HG02571 (cell line): ENCODE results near the gene DUSP16.
"Not testable (repeated sequence)": the region's sequence is repeated elsewhere in the genome, so short reads cannot be mapped to it uniquely, and the experiment has no call there.

Experiments
- ATAC-seq: cut with Tn5 transposase; IDR thresholded peaks from one replicate; pipeline ENCODE4 v1.9.1; 2021; ENCODE audit warnings: mild to moderate bottlenecking, moderate library complexity; ENCODE audit not compliant: unreplicated experiment

Gene DUSP16

GRCh38 chr12:12562585-12563261, at the start of gene DUSP16:
DUSP16 (minus strand) TSS chr12:12562863; CDS start chr12:12521098, 41,765 bp downstream.
- ATAC-seq: peak; percentile 65

GRCh38 chr12:12612358-12612757, 49.7 kb upstream of the DUSP16 start:
- no peak for ATAC-seq

GRCh38 chr12:12611512-12612306, 49.0 kb upstream of the DUSP16 start, which contains the start of gene CREBL2:
CREBL2 (plus strand) TSS chr12:12611876; CDS start chr12:12612173, 297 bp downstream.
- ATAC-seq: peak; percentile 69

DNA sequence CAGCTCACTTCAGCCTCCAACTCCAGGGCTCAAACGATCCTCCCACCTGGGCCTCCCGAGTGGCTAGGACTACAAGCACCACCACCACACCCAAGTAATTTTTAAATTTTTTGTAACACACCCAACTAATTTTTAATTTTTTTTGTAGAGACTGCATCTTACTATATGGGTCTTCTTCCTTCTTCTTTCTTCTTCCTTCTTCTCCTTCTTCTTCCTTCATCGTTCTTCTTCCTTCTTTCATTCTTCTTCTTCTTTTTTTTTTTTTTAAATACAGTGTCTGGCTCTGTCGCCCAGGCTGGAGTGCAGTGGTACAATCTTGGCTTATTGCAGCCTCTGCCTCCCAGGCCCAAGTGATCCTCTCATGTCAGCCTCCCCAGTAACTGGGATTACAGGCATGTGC, 48.0 kb upstream of the DUSP16 start:
- ATAC-seq: no peak

GRCh38 chr12:12609692-12610091, 47.0 kb upstream of the DUSP16 start:
- no peak for ATAC-seq

GRCh38 chr12:12608557-12608957, 45.9 kb upstream of the DUSP16 start:
- no peak for ATAC-seq

GRCh38 chr12:12606781-12607589, 44.3 kb upstream of the DUSP16 start:
- ATAC-seq: peak; percentile 44

DNA sequence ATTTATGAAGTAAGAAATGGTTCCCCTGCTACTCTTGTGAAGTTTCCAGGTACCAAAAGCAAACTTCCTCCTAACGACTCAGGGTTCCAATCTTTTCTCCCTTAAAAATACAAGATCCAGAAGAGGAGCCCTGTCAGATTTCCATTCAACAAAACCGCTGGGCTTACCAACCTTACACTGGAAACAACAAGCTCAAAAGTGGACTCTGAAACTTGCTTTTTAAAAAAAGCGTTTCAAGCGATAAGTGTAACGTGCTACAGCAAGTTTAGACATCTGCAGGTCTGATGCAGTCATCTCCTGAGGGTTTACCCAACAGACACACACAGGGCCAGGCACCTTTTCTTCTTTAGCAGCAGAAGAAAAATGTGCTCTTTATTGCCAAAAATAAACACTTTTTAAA, 42.1 kb upstream of the DUSP16 start:
- ATAC-seq: no peak

- no peak for ATAC-seq
These were observed 38.0 kb upstream of the DUSP16 start for GRCh38 chr12:12600659-12601058.

GRCh38 chr12:12599750-12600643, 37.3 kb upstream of the DUSP16 start:
- ATAC-seq: no peak

GRCh38 chr12:12598864-12599263, 36.2 kb upstream of the DUSP16 start:
- ATAC-seq: no peak

DNA sequence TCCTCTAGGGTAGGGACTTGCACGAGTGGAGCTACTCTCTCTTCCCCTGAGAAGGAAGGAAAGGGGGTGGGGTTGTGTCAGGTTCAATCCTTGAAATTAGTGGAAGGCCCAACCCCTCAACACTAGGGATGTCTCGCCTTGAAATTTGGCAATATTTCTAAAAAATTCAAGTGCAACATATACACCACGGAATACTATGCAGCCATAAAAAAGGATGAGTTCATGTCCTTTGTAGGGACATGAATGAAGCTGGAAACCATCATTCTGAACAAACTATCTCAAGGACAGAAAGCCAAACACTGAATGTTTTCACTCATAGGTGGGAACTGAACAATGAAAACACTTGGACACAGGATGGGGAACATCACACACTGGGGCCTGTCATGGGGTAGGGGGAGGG, 33.9 kb upstream of the DUSP16 start:
- not testable (repeated sequence) for ATAC-seq

DNA sequence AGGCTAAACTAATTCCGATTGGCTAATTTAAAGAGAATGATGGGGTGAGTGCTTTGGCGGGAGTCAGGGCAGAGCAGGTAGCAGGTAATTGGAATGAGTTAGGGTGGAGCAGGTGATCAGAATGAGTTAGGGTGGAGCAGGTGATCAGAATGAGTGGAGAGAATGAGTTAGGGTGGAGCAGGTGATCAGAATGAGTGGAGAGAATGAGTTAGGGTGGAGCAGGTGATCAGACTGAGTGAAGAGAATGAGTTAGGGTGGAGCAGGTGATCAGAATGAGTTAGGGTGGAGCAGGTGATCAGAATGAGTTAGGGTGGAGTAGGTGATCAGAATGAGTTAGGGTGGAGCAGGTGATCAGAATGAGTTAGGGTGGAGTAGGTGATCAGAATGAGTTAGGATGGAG, 33.3 kb upstream of the DUSP16 start:
- not testable (repeated sequence) for ATAC-seq

DNA sequence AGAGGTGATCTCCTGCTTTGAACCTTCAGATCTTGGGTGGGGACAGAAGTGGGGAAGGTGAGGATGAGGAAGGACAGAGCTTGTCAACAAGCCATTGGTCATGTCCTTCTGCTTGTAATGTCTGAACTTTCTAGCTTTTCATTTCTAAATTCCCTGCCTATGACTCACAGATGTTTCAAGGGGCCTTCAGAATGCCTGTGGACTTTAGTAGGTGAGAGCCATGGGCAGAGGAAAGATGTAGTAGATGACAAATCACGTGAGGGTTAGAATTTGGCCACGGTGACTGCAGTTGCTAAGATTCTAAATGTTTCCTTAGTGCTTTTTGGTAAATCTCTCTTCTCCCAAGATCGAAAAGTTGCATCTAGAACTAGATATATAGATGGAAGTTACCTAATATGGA, 30.3 kb upstream of the DUSP16 start:
- ATAC-seq: no peak

DNA sequence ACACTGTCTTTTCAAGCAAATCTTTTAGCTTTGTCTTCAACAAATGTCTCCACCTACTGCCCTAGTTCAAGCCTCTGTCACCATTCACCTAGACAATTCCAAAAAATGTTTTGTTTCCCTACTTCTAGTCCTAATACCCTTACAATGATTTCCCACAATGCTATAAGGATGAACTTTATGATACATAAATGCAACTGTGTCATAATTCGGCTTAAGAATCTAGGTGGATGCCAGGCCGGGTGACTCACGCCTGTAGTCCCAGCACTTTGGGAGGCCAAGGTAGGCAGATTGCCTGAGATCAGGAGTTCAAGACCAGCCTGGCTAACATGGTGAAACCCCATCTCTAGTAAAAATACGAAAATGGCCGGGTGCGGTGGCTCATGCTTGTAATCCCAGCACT, 28.3 kb upstream of the DUSP16 start:
- no peak for ATAC-seq

DNA sequence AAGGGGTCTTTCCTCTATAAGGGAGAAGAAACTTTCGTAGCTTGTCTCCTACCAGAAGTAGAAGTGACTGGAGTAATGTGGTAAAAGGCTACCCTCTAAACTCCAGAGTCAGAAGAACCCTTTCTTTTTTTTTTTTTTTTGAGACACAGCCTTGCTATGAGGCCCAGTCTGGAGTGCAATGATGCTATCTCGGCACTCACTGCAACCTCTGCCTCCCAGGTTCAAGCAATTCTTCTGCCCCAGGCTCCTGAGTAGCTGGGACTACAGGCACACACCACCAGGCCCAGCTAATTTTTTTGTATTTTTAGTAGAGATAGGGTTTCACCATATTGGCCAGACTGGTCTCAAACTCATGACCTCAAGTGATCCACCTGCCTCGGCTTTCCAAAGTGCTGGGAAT, 25.8 kb upstream of the DUSP16 start:
- ATAC-seq: not testable (repeated sequence)

- ATAC-seq: no peak
These were observed 25.2 kb upstream of the DUSP16 start for GRCh38 chr12:12587878-12588277.

DNA sequence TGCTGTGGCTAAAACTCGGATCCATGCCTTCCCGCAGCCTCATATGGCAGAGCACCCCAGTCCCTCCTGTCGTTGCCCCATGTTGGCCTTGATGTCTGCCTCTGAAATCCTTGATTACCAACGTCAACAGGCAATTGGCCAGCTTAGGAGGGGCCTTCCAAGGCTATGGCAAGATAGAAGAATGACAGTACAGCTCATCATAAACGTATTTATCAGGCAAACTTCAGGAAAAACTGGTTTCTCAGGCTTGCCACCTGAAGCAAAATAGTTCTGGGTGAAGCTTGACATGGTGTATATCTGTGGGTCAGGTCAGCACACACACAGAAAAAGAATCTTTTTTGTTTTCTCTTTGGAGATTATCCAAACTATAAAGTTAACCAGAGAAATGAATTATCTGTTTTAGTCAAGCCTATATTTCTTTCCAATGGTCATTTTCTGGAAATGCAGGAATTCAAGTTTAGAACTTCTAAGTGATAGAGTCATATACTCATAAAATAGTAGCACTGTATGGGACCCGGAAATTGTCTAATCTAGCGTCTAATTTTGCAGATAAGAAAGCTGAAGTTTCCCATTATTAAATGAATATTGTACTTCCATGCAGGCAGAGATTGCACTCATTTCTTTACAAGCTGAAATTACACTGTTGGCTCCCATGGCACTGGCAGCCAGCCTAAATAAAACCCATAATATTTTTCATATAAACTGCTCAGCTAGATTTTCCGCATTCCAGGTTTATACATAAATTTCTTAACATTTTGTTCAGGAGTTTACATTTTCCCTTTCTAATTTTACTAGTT, 24.4 kb upstream of the DUSP16 start:
- ATAC-seq: no peak

GRCh38 chr12:12585115-12585863, 22.6 kb upstream of the DUSP16 start:
- no peak for ATAC-seq
